Measurements from ENCODE around the gene KRT82.

The KRT82 gene

GRCh38 chr12:52435659-52435999 is 29.5 kb upstream of the KRT82 start:
- no peak for DNase-seq (ENCODE audit: low read depth in 3 of 3)

- no peak for DNase-seq (ENCODE audit: low read depth in 3 of 3)
These were observed 28.8 kb upstream of the KRT82 start for GRCh38 chr12:52434760-52435530.

- DNase-seq (ENCODE audit: low read depth in 3 of 3) = no peak
These were observed 28.1 kb upstream of the KRT82 start, which contains the start of gene KRT75 for GRCh38 chr12:52434081-52434733. TSS of gene KRT75 (minus strand) at chr12:52434371. CDS start at chr12:52434304, 67 bp downstream.

- DNase-seq (ENCODE audit: low read depth in 3 of 3) = no peak
These were observed 27.5 kb upstream of the KRT82 start for GRCh38 chr12:52433501-52434080.

GRCh38 chr12:52432559-52433207 is 26.5 kb upstream of the KRT82 start:
- no peak for DNase-seq (ENCODE audit: low read depth in 3 of 3)

- DNase-seq (ENCODE audit: low read depth in 3 of 3) = no peak
These were observed 22.0 kb upstream of the KRT82 start for GRCh38 chr12:52428121-52428520.

GRCh38 chr12:52427083-52427482 is 20.9 kb upstream of the KRT82 start:
- no peak for DNase-seq (ENCODE audit: low read depth in 3 of 3)

- no peak for DNase-seq (ENCODE audit: low read depth in 3 of 3)
These were observed 19.9 kb upstream of the KRT82 start for GRCh38 chr12:52426034-52426433.

- no peak for DNase-seq (ENCODE audit: low read depth in 3 of 3)
These were observed 19.3 kb upstream of the KRT82 start for GRCh38 chr12:52425466-52425865.

GRCh38 chr12:52423661-52424500 is 17.7 kb upstream of the KRT82 start:
- DNase-seq (ENCODE audit: low read depth in 3 of 3) = no peak

- DNase-seq (ENCODE audit: low read depth in 3 of 3) = no peak
These were observed 16.9 kb upstream of the KRT82 start for GRCh38 chr12:52423035-52423434.

GRCh38 chr12:52419656-52420055 is 13.5 kb upstream of the KRT82 start:
- DNase-seq (ENCODE audit: low read depth in 3 of 3) = no peak

GRCh38 chr12:52418576-52419110 is 12.5 kb upstream of the KRT82 start:
- DNase-seq (ENCODE audit: low read depth in 3 of 3) = no peak

- no peak for DNase-seq (ENCODE audit: low read depth in 3 of 3)
These were observed 11.6 kb upstream of the KRT82 start for GRCh38 chr12:52417740-52418139.

GRCh38 chr12:52416795-52417194 is 10.7 kb upstream of the KRT82 start:
- no peak for DNase-seq (ENCODE audit: low read depth in 3 of 3)

GRCh38 chr12:52415870-52416750 is 10.0 kb upstream of the KRT82 start:
- DNase-seq (ENCODE audit: low read depth in 3 of 3) = no peak

GRCh38 chr12:52414936-52415335 is 8.8 kb upstream of the KRT82 start:
- DNase-seq (ENCODE audit: low read depth in 3 of 3) = no peak

GRCh38 chr12:52413782-52414345 is 7.7 kb upstream of the KRT82 start:
- DNase-seq (ENCODE audit: low read depth in 3 of 3) = no peak

GRCh38 chr12:52413202-52413601 is 7.1 kb upstream of the KRT82 start:
- DNase-seq (ENCODE audit: low read depth in 3 of 3) = no peak

- no peak for DNase-seq (ENCODE audit: low read depth in 3 of 3)
These were observed 5.7 kb upstream of the KRT82 start for GRCh38 chr12:52411815-52412214.

Measured in stimulated activated CD4-positive, alpha-beta T cell treated with anti-CD3 and anti-CD28 coated beads, TNF-alpha, amount 100 ng/mL, for 24 hours (primary cell).